Activated T-helper 1 cell treated with anti-CD3 and anti-CD28 coated beads, Interleukin-12 subunit alpha, Interleukin-12 subunit beta, Interleukin-2, Interleukin-4 antibody, amounts not matched to agents 30 ng/mL and 10 ng/mL and 1 ng/mL, durations not matched to agents 14 hours and 24 hours and 36 hours (primary cell): Measurements from ENCODE around the gene HOXB1. TPM values are rescaled to one million over a fixed set of nuclear protein-coding genes. Genes with fewer than 3 reads are reported as not detected.
"Not testable (repeated sequence)": the region's sequence is repeated elsewhere in the genome, so short reads cannot be mapped to it uniquely, and the experiment has no call there.

ENCODE experiments used
- DNase-seq: peaks from one replicate; pipeline ENCODE4 v3.0.0; 2021; ENCODE audit warnings: low spot score
- H3K27ac Mint-ChIP-seq: one replicate; pipeline ENCODE4 v1.8.0; 2021; ENCODE audit warnings: mild to moderate bottlenecking, mixed read lengths
- H3K27me3 Mint-ChIP-seq: one replicate; pipeline ENCODE4 v1.8.0; 2022; ENCODE audit warnings: mild to moderate bottlenecking, moderate library complexity, mixed read lengths; ENCODE audit not compliant: insufficient read depth
- H3K36me3 Mint-ChIP-seq: one replicate; pipeline ENCODE4 v1.8.0; 2021; ENCODE audit warnings: low read depth, mixed read lengths
- H3K4me1 Mint-ChIP-seq: one replicate; pipeline ENCODE4 v1.8.0; 2021; ENCODE audit warnings: low read depth, mixed read lengths
- H3K4me3 Mint-ChIP-seq: one replicate; pipeline ENCODE4 v1.8.0; 2021; ENCODE audit warnings: mild to moderate bottlenecking, moderate library complexity, mixed read lengths
- H3K9me3 Mint-ChIP-seq: one replicate; pipeline ENCODE4 v1.8.0; 2021; ENCODE audit warnings: mixed read lengths
- intact Hi-C: fragments of 100-400 bp; cut with micrococcal nuclease; formaldehyde crosslinking; loops from one replicate; pipeline ENCODE4 v1.15.1; 2024
- total RNA-seq: library from RNA; stranded (reverse); gene quantifications from 2 replicates; pipeline ENCODE4 v1.2.3, GENCODE V29; 2022

Gene HOXB1
- total RNA-seq, 1 donor from 2014 or later, result not detected

GRCh38 chr17:48482301-48482700, 48.5 kb downstream of the HOXB1 start:
- intact Hi-C loops, result loop anchor here (2.0 to 5.0 kb wide), 3 partner anchors 24 to 62 kb away; partner anchors contain the start of gene HOXB2
- H3K27ac Mint-ChIP-seq, result peak overlapping the region; percentile 70
- not testable (repeated sequence) for H3K4me3 Mint-ChIP-seq, H3K9me3 Mint-ChIP-seq, H3K27me3 Mint-ChIP-seq, DNase-seq, H3K36me3 Mint-ChIP-seq
- H3K4me1 Mint-ChIP-seq, result peaks cover 52% of the 10 kb centered on the region

DNA sequence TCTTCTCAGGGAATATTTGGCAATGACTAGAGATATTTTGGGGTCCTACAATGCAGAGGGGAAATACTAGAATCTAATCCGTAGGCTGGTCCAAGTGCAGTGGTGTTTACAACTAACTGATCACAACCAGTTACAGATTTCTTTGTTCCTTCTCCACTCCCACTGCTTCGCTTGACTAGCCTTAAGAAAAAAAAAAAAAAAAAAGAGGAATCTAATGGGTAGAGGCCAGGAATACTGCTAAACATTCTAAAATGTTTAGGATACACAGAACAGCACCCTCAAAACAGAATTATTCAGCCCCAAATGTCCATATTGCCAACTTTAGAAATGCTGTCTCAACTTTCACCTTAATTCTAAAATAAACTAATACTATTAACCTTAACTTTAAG, 51.8 kb downstream of the HOXB1 start:
- Mint-ChIP-seq H3K27me3 (no peaks in the 10 kb centered on the region), H3K9me3 (no peaks in the 10 kb centered on the region), H3K4me1 (peaks cover 37% of the 10 kb centered on the region), H3K27ac (peak overlapping the region; percentile 87), H3K36me3 (no peaks in the 10 kb centered on the region), H3K4me3 (no peak overlapping the region)
- no peak for DNase-seq
- intact Hi-C loops, result no loop called here

Other genes with a start within 250 kb of the HOXB1 start
- gene SKAP1, start 100.8 kb downstream of the HOXB1 start, total RNA-seq, result 48.7 and 51.9 TPM in 2 replicates
- gene HOXB2, start 14.1 kb upstream of the HOXB1 start, total RNA-seq, result 32.5 and 32.8 TPM in 2 replicates
- gene HOXB4, start 47.3 kb upstream of the HOXB1 start, total RNA-seq, result 3.8 and 4.2 TPM in 2 replicates
- gene HOXB3, start 59.2 kb upstream of the HOXB1 start, total RNA-seq, result 2.5 and 2.8 TPM in 2 replicates
- gene HOXB5, start 62.8 kb upstream of the HOXB1 start, total RNA-seq, result 0.10 TPM in 1 of 2 replicates, not detected in the other
- gene HOXB6, start 74.0 kb upstream of the HOXB1 start, total RNA-seq, result 0.71 and 0.99 TPM in 2 replicates
- 0.49 and 0.51 TPM in 2 replicates for gene HOXB7, start 80.0 kb upstream of the HOXB1 start, total RNA-seq
- not detected in 2 replicates for gene HOXB8, start 84.3 kb upstream of the HOXB1 start, total RNA-seq
- gene HOXB9, start 95.3 kb upstream of the HOXB1 start, total RNA-seq, result 0.27 and 0.39 TPM in 2 replicates
- gene PRAC1, start 191.5 kb upstream of the HOXB1 start, total RNA-seq, result not detected in 2 replicates
- not detected in 2 replicates for gene PRAC2, start 192.2 kb upstream of the HOXB1 start, total RNA-seq
- not detected in 2 replicates for gene HOXB13, start 197.7 kb upstream of the HOXB1 start, total RNA-seq